Measurements from ENCODE around the gene ZFAND3. TPM values are rescaled to one million over a fixed set of nuclear protein-coding genes. Genes with fewer than 3 reads are reported as not detected.

The ZFAND3 gene
- total and polyA plus RNA-seq, 2 of the 4 experiments (the other 2 are of a cell fraction) = 10.9 to 26.7 TPM

GRCh38 chr6:37876843-37877242 is 57.3 kb downstream of the ZFAND3 start:
- intact Hi-C loops (cut with micrococcal nuclease) (no loop called here), in situ Hi-C loops (cut with MboI; ENCODE audit: low sequenced_read_pairs) (no loop called here), dilution Hi-C loops (cut with HindIII; ENCODE audit: low sequenced_read_pairs, unreplicated experiment) (no loop called here)
- Histone ChIP-seq H3K14ac (replicated peaks; ENCODE audit: low read depth, low read length) (no peak overlapping the region), H2AFZ (replicated peaks; ENCODE audit: low read length, poor library complexity) (no peak overlapping the region), H3K4ac (ENCODE audit: low read depth, low read length) (no peak overlapping the region), H3K27ac (ENCODE audit: insufficient read depth, low read length) (no peak overlapping the region), H3K4me3 (ENCODE audit: insufficient read depth, low read depth, low read length) (no peak overlapping the region), H3K56ac (ENCODE audit: extremely low read depth, insufficient read depth, low read length) (no peak overlapping the region), H4K8ac (ENCODE audit: low read depth in 2 of 2, low read length in 2 of 2) (no peak overlapping the region), H4K20me1 (ENCODE audit: insufficient read depth, low read length) (peaks cover 94% of the 10 kb centered on the region), H3K4me2 (ENCODE audit: low read depth, low read length) (no peak overlapping the region), H3K9ac (ENCODE audit: low read depth, low read length) (no peak overlapping the region), H3K36me3 (ENCODE audit: control insufficient read depth, insufficient read depth, low read length) (no peaks in the 10 kb centered on the region), H3K18ac (ENCODE audit: low read depth, low read length) (no peak overlapping the region), H3K79me1 (ENCODE audit: low read depth in 1 of 2, low read length in 2 of 2) (peaks cover 18 to 88% of the 10 kb centered on the region in 2 experiments), H3K23ac (ENCODE audit: low read depth, low read length) (no peak overlapping the region), H3K4me1 (ENCODE audit: control insufficient read depth, insufficient read depth, low read length) (peaks cover 14% of the 10 kb centered on the region), H4K91ac (ENCODE audit: insufficient read depth, low read depth, low read length) (no peak overlapping the region), H3K27me3 (ENCODE audit: control insufficient read depth, insufficient read depth, low read length) (no peaks in the 10 kb centered on the region), H3K9me1 (ENCODE audit: insufficient read depth, low read length) (peaks cover 26% of the 10 kb centered on the region), H2AK5ac (ENCODE audit: low read depth, low read length) (no peak overlapping the region), H3K9me3 (ENCODE audit: control insufficient read depth, insufficient read depth, low read length) (no peaks in the 10 kb centered on the region), H2BK120ac (ENCODE audit: low read depth, low read length) (no peak overlapping the region), H2BK15ac (ENCODE audit: low read depth, low read length) (no peak overlapping the region), H4K5ac (ENCODE audit: low read depth, low read length) (no peak overlapping the region), H2BK20ac (ENCODE audit: low read depth, low read length) (no peak overlapping the region), H2BK5ac (ENCODE audit: low read depth, low read length, poor library complexity, severe bottlenecking) (no peak overlapping the region), H2AK9ac (replicated peaks; ENCODE audit: low read depth, low read length, poor library complexity) (no peak overlapping the region)
- ChIA-PET CTCF (no interaction called here), POLR2A (ENCODE audit: unreplicated experiment) (no interaction called here)
- DNase-seq = no peak
- WGBS, 2 experiments (ENCODE audit: extremely low coverage in 2 of 2, insufficient read length in 1 of 2) = no CpG with 5 or more reads among the region's 4 CpGs
- ATAC-seq (ENCODE audit: low read depth) = no peak
- TF ChIP-seq FOS (IDR thresholded peaks at IDR 0.05; ENCODE audit: low read depth, low read length) = no peak
- no TSS peak for BruUV-seq (replicated peaks)

Measured in IMR-90 (cell line).